Measurements from ENCODE around the gene CD59.

Gene CD59

DNA sequence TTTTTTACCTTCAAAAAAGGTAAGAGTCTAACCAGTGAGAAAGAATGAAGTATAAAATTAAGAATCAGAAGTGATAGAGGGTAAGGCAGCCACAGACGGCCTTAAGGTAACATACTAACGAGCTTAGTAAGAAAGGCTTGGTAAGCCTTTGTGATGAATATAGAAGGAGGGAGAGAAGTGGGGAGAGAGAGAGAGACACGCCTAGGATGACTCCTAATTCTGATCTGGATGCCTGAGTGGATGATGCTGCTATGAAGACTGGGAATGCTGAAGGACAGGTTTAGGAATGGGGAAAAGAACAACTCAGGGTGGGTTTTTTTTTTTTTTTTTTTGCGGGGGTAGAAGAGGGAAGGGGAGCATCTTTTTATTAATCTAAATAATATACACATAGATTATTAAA, 33.3 kb upstream of the CD59 start:
- DNase-seq (ENCODE audit: insufficient read length, low spot score) (no peak), FAIRE-seq (no peak)
- TF ChIP-seq, protein P1, sequence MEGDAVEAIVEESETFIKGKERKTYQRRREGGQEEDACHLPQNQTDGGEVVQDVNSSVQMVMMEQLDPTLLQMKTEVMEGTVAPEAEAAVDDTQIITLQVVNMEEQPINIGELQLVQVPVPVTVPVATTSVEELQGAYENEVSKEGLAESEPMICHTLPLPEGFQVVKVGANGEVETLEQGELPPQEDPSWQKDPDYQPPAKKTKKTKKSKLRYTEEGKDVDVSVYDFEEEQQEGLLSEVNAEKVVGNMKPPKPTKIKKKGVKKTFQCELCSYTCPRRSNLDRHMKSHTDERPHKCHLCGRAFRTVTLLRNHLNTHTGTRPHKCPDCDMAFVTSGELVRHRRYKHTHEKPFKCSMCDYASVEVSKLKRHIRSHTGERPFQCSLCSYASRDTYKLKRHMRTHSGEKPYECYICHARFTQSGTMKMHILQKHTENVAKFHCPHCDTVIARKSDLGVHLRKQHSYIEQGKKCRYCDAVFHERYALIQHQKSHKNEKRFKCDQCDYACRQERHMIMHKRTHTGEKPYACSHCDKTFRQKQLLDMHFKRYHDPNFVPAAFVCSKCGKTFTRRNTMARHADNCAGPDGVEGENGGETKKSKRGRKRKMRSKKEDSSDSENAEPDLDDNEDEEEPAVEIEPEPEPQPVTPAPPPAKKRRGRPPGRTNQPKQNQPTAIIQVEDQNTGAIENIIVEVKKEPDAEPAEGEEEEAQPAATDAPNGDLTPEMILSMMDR (IDR thresholded peaks at IDR 0.05; ENCODE audit: insufficient read depth, missing control alignments): no peak

DNA sequence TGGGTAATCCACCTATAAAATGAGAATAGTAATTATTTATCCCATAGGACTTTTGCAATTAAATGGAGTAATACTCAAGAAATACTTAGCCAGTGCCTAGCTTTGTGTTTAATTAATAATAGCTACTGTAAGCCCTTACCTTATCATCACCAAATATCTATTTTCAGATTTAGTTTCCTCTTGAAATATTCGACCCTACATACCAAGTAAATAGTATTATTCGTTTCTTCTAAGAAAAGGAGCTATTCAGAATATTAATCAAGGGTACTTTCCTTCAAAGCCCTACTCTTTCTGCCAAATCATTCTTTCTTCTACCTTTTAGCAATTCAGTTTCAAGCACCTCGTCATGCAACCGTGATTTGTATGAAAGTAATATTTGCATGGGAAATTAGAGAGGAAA, 31.4 kb upstream of the CD59 start:
- TF ChIP-seq, protein P1 (IDR thresholded peaks at IDR 0.05; ENCODE audit: insufficient read depth, missing control alignments): no peak
- DNase-seq (ENCODE audit: insufficient read length, low spot score) (no peak), FAIRE-seq (no peak)

DNA sequence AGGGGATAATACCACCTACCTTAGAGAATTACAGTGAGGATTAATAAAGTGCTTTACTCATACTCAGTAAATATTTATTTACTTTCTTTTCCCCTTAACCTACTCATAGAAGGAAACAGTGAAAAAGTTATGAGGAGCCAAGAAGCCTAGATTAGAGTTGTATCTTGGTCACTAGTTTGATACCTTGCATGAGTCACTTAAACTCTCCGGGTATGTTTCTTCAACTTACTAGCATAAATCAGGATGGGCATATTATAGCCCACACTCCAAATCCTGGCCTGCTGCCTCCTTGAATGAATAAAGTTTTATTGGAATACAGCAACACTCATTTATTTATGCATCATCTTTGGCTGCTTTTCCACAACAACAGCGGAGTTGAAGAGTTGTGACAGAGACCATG, 29.9 kb upstream of the CD59 start:
- TF ChIP-seq, protein P1 (IDR thresholded peaks at IDR 0.05; ENCODE audit: insufficient read depth, missing control alignments): no peak
- DNase-seq (ENCODE audit: insufficient read length, low spot score) (no peak), FAIRE-seq (no peak)

DNA sequence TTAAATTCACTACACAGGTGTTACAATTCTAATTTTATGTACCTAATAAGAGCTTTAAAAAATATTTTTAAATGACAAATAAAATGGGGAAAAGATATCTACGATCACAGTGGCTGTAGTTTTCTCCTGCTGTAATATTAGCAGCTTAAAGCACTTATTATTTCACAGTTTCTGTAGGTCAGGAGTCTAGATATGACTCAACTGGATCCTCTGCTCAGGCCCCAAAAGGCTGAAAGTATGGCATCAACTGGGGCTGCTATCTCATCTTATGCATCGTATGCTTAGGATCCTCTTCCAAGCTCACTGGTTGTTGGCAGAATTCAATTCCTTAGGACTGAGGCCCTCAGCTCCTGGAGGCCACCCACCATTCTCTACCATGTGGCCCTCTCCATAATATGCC, 25.2 kb upstream of the CD59 start:
- FAIRE-seq: no peak
- DNase-seq (ENCODE audit: insufficient read length, low spot score): no peak

DNA sequence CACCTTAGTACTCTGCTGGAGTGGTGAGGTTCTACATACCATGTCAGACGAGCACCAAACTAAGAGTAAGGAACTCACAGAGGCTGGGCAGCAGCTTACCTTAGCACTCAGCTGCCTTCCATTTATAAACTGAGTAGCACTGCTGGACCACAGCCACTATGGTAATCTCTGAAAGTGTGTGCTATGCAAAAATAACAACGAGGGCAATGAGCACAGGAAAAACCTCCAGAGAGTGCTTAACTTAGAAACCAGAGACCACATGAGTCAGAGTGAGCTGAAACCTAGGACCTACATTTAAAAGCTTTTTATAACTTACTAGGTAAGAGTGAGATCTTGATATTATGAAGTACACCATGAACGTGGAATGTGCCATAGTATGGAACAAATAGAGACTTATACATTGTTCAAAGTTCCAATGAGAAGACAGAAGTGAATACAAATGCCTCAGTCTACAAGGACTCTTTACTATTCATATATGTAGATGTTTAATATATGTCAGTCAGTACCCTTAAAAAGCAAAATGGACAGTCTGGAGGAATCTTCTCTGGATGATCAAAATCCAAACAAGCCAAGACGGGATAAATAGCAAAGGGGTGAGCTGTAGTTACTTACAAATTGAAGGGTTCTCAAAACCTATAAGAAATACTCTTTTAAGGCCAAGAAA, 17.2 kb upstream of the CD59 start:
- TF ChIP-seq, protein P1 (IDR thresholded peaks at IDR 0.05; ENCODE audit: insufficient read depth, missing control alignments): no peak
- FAIRE-seq (no peak), DNase-seq (ENCODE audit: insufficient read length, low spot score) (no peak)

More for the DNA sequence above, 25.2 kb upstream of the CD59 start:
- TF ChIP-seq, protein P1 (IDR thresholded peaks at IDR 0.05; ENCODE audit: insufficient read depth, missing control alignments): no peak

DNA sequence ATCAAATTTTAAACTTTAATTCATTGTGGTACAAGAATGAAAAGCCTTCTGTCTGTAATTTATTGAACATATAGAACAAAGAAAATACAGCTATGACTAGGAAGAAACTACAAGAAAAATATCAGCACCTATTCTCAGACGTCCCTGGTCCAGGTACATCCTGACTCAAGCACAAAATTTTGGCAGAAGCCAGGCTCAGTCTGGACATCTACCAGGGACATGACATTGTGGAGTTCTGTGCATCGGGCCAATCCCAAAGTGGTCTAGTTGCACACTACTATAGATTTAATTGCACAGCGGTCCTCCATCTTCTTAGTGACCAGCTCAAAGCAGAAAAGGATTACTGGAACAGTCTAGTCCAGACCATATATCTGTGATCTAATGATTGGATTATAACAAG, 15.7 kb upstream of the CD59 start:
- DNase-seq (ENCODE audit: insufficient read length, low spot score) (no peak), FAIRE-seq (no peak)
- TF ChIP-seq, protein P1 (IDR thresholded peaks at IDR 0.05; ENCODE audit: insufficient read depth, missing control alignments): no peak

DNA sequence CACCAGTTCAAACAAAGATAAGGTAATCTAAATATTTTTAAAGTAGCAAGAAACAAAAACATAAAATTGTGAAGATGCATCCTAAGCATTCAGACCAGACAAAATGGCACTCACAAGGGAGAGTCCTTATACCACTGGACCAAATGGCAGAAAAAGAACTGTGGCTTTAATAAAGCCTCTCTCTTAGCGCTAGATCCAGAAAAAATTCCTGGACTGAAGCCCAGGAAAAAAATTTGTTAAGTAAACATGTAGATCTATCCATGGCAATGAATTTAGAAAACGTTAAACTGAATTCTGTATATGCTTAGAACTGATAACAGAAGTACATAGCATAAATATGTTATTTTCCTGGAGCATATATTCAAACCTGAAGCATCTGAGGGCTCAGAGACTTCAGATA, 11.8 kb upstream of the CD59 start:
- no peak for FAIRE-seq
- no peak for DNase-seq (ENCODE audit: insufficient read length, low spot score)
- TF ChIP-seq, protein P1 (IDR thresholded peaks at IDR 0.05; ENCODE audit: insufficient read depth, missing control alignments): no peak
